ENCODE results near the gene CCNY.

Gene CCNY

DNA sequence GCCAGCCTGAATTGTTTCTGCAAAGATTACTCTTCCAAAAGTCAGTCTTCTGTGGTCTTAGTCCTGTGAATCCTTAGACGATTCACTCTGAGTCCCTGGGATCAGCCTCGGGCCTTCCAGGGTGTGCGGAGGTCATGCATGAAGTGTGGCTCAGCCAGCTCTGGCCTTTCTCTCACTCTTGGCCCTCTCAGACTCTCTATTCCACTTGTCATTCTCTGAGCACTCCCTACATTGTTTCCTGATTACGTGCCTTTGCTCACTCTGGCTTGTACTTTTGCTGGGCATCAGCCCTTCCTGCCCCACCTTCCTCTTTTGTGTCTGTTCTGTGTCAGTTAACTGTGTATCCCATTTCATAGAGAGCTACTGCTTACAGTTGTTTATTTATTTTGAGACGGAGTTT, 36.0 kb downstream of the CCNY start:
- Histone ChIP-seq H3K9me2 (replicated peaks; ENCODE audit: control insufficient read depth, low read length) (no peaks in the 10 kb centered on the region), H3K9me3 (ENCODE audit: control insufficient read depth, insufficient read depth, low read length) (no peaks in the 10 kb centered on the region), H3K4me2 (ENCODE audit: low read length) (no peak overlapping the region), H3K27ac (ENCODE audit: low read depth, low read length) (no peak overlapping the region), H3K36me3 (ENCODE audit: control insufficient read depth, low read length) (no peaks in the 10 kb centered on the region), H3K79me2 (ENCODE audit: control insufficient read depth, low read length) (peaks cover 85% of the 10 kb centered on the region), H3K4me3 (ENCODE audit: low read length) (no peak overlapping the region), H4K20me1 (ENCODE audit: control insufficient read depth, insufficient read depth, low read depth, low read length) (no peaks in the 10 kb centered on the region), H3K27me3 (ENCODE audit: control insufficient read depth, low read length) (no peaks in the 10 kb centered on the region), H3F3A (ENCODE audit: control insufficient read depth, insufficient read depth) (no peaks in the 10 kb centered on the region), H3K4me1 (ENCODE audit: control insufficient read depth, low read length) (peaks cover 34% of the 10 kb centered on the region)
- TF ChIP-seq, protein P1, sequence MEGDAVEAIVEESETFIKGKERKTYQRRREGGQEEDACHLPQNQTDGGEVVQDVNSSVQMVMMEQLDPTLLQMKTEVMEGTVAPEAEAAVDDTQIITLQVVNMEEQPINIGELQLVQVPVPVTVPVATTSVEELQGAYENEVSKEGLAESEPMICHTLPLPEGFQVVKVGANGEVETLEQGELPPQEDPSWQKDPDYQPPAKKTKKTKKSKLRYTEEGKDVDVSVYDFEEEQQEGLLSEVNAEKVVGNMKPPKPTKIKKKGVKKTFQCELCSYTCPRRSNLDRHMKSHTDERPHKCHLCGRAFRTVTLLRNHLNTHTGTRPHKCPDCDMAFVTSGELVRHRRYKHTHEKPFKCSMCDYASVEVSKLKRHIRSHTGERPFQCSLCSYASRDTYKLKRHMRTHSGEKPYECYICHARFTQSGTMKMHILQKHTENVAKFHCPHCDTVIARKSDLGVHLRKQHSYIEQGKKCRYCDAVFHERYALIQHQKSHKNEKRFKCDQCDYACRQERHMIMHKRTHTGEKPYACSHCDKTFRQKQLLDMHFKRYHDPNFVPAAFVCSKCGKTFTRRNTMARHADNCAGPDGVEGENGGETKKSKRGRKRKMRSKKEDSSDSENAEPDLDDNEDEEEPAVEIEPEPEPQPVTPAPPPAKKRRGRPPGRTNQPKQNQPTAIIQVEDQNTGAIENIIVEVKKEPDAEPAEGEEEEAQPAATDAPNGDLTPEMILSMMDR (IDR thresholded peaks at IDR 0.05; ENCODE audit: low read depth, low read length, poor library complexity, severe bottlenecking), result no peak
- TF ChIP-seq EZH2phosphoT487 (IDR thresholded peaks at IDR 0.05; ENCODE audit: borderline replicate concordance, low read length), result no peak

GRCh38 chr10:35375091-35375765, 38.9 kb downstream of the CCNY start:
- H3K9me3 ChIP-seq (ENCODE audit: control insufficient read depth, insufficient read depth, low read length), result no peaks in the 10 kb centered on the region
- no peak overlapping the region for H3K4me3 ChIP-seq (ENCODE audit: low read length)
- no peaks in the 10 kb centered on the region for H3F3A ChIP-seq (ENCODE audit: control insufficient read depth, insufficient read depth)
- 0 out of 2 replicates have a peak, but pooled peaks cover 8% of the 10 kb centered on the region for H4K20me1 ChIP-seq (ENCODE audit: control insufficient read depth, insufficient read depth, low read depth, low read length)
- no peak overlapping the region for H3K27ac ChIP-seq (ENCODE audit: low read depth, low read length)
- peaks cover 84% of the 10 kb centered on the region for H3K79me2 ChIP-seq (ENCODE audit: control insufficient read depth, low read length)
- peaks cover 60% of the 10 kb centered on the region for H3K4me1 ChIP-seq (ENCODE audit: control insufficient read depth, low read length)
- no peak overlapping the region for H3K4me2 ChIP-seq (ENCODE audit: low read length)
- TF ChIP-seq, protein P1 (IDR thresholded peaks at IDR 0.05; ENCODE audit: low read depth, low read length, poor library complexity, severe bottlenecking), result no peak
- TF ChIP-seq EZH2phosphoT487 (IDR thresholded peaks at IDR 0.05; ENCODE audit: borderline replicate concordance, low read length), result no peak
- no peaks in the 10 kb centered on the region for H3K36me3 ChIP-seq (ENCODE audit: control insufficient read depth, low read length)
- no peaks in the 10 kb centered on the region for H3K9me2 ChIP-seq (replicated peaks; ENCODE audit: control insufficient read depth, low read length)
- H3K27me3 ChIP-seq (ENCODE audit: control insufficient read depth, low read length), result no peaks in the 10 kb centered on the region

GRCh38 chr10:35377050-35377728, 40.9 kb downstream of the CCNY start:
- 0 out of 2 replicates have a peak, but pooled peaks cover 8% of the 10 kb centered on the region for H4K20me1 ChIP-seq (ENCODE audit: control insufficient read depth, insufficient read depth, low read depth, low read length)
- H3K36me3 ChIP-seq (ENCODE audit: control insufficient read depth, low read length), result no peaks in the 10 kb centered on the region
- H3K4me3 ChIP-seq (ENCODE audit: low read length), result no peak overlapping the region
- no peaks in the 10 kb centered on the region for H3K9me3 ChIP-seq (ENCODE audit: control insufficient read depth, insufficient read depth, low read length)
- H3K9me2 ChIP-seq (replicated peaks; ENCODE audit: control insufficient read depth, low read length), result no peaks in the 10 kb centered on the region
- H3K4me2 ChIP-seq (ENCODE audit: low read length), result no peak overlapping the region
- H3K27ac ChIP-seq (ENCODE audit: low read depth, low read length), result no peak overlapping the region
- no peaks in the 10 kb centered on the region for H3F3A ChIP-seq (ENCODE audit: control insufficient read depth, insufficient read depth)
- no peaks in the 10 kb centered on the region for H3K27me3 ChIP-seq (ENCODE audit: control insufficient read depth, low read length)
- no peak for TF ChIP-seq EZH2phosphoT487 (IDR thresholded peaks at IDR 0.05; ENCODE audit: borderline replicate concordance, low read length)
- TF ChIP-seq, protein P1 (IDR thresholded peaks at IDR 0.05; ENCODE audit: low read depth, low read length, poor library complexity, severe bottlenecking), result no peak
- H3K79me2 ChIP-seq (ENCODE audit: control insufficient read depth, low read length), result peaks cover 89% of the 10 kb centered on the region
- H3K4me1 ChIP-seq (ENCODE audit: control insufficient read depth, low read length), result peaks cover 52% of the 10 kb centered on the region

Measured in DOHH2 (cell line).